CD4-positive, alpha-beta T cell (primary cell): ENCODE data around the gene CACNA2D4. TPM values are rescaled to one million over a fixed set of nuclear protein-coding genes. Genes with fewer than 3 reads are reported as not detected.

Experiments
- ATAC-seq: fragments of 200-7000 bp; cut with Tn5 transposase; one replicate; pipeline ENCODE4 v1.10.0; 2022; ENCODE audit warnings: mild to moderate bottlenecking; ENCODE audit not compliant: poor library complexity
- CTCF ChIA-PET: fragments of 350-600 bp; sonication (Branson Sonifier 250); formaldehyde crosslinking; loops from one replicate; lab custom pipeline; 2021; ENCODE audit warnings: antibody characterized with exemption, inconsistent platforms; lab: Charles Lee
- POLR2A ChIA-PET: fragments of 350-600 bp; sonication (Branson Sonifier 250); formaldehyde crosslinking; loops from one replicate; lab custom pipeline; 2021; ENCODE audit warnings: antibody characterized with exemption, inconsistent platforms; lab: Charles Lee
- DNase-seq, 14 experiments: peaks; one replicate each; pipeline ENCODE4 v3.0.0-alpha.2; 2013 to 2020; ENCODE audit warnings: mixed read lengths in 2 of 14
- H3K27ac ChIP-seq, 2 donors: one replicate each; pipeline versions ENCODE4 v1.5.1 to v1.7.0; 2013; ENCODE audit warnings: low read length in 2 of 2, low read depth in 1 of 2, mild to moderate bottlenecking in 1 of 2
- H3K27me3 ChIP-seq, 2 experiments: 1 replicate in 1 of 2; 2 replicates in 1 of 2; pipeline versions ENCODE4 v1.6.1 to v1.7.0; 2013; ENCODE audit warnings: low read length in 2 of 2, control low read depth in 1 of 2, mild to moderate bottlenecking in 1 of 2, moderate library complexity in 1 of 2; ENCODE audit not compliant: insufficient read depth in 2 of 2, control insufficient read depth in 1 of 2
- H3K36me3 ChIP-seq: one replicate; pipeline ENCODE4 v1.6.1; 2013; ENCODE audit warnings: low read length, control low read depth; ENCODE audit not compliant: insufficient read depth
- H3K4me1 ChIP-seq: one replicate; pipeline ENCODE4 v1.6.1; 2013; ENCODE audit warnings: low read length, control low read depth; ENCODE audit not compliant: insufficient read depth
- H3K4me3 ChIP-seq: one replicate; pipeline ENCODE4 v1.5.1; 2013; ENCODE audit warnings: mild to moderate bottlenecking, low read length, moderate library complexity
- H3K9me3 ChIP-seq, 2 experiments: 1 replicate in 1 of 2; 2 replicates in 1 of 2; pipeline versions ENCODE4 v1.6.1 to v1.7.0; 2013; ENCODE audit warnings: low read length in 2 of 2, mild to moderate bottlenecking in 2 of 2, control low read depth in 1 of 2, moderate library complexity in 1 of 2; ENCODE audit not compliant: control insufficient read depth in 1 of 2, insufficient read depth in 1 of 2
- H3K27ac Mint-ChIP-seq: one replicate; pipeline ENCODE4 v1.8.0; 2020; ENCODE audit warnings: mixed read lengths
- H3K27me3 Mint-ChIP-seq: one replicate; pipeline ENCODE4 v1.8.0; 2021; ENCODE audit warnings: mixed read lengths
- H3K36me3 Mint-ChIP-seq: one replicate; pipeline ENCODE4 v1.8.0; 2021; ENCODE audit warnings: low read depth, mixed read lengths
- H3K4me1 Mint-ChIP-seq: one replicate; pipeline ENCODE4 v1.8.0; 2021; ENCODE audit warnings: low read depth, mixed read lengths
- H3K4me3 Mint-ChIP-seq: one replicate; pipeline ENCODE4 v1.8.0; 2020; ENCODE audit warnings: mild to moderate bottlenecking, mixed read lengths
- H3K9me3 Mint-ChIP-seq: one replicate; pipeline ENCODE4 v1.8.0; 2020; ENCODE audit warnings: mixed read lengths
- intact Hi-C, 2 experiments: fragments of 100-400 bp; cut with DNase I in 1 of 2; cut with micrococcal nuclease in 1 of 2; formaldehyde crosslinking; loops; one replicate each; pipeline versions ENCODE4 v1.15.1 to v1.9.0; 2023 to 2025; cut with DNase I, micrococcal nuclease
- total RNA-seq, 174 experiments: library from RNA in 2 of 174; stranded (reverse) in 2 of 174; gene quantifications; one replicate each; pipeline ENCODE4 v1.2.3 and lab custom pipeline; 2021 to 2026
- TF ChIP-seq, protein P1 (sequence below): fragments of 200-600 bp; IDR thresholded peaks from one replicate; pipeline ENCODE4 v1.8.0; 2022; ENCODE audit warnings: antibody characterized with exemption, mild to moderate bottlenecking

CACNA2D4 gene
- total RNA-seq, 2 experiments from 2014 or later: 10.5 to 11.3 TPM

DNA sequence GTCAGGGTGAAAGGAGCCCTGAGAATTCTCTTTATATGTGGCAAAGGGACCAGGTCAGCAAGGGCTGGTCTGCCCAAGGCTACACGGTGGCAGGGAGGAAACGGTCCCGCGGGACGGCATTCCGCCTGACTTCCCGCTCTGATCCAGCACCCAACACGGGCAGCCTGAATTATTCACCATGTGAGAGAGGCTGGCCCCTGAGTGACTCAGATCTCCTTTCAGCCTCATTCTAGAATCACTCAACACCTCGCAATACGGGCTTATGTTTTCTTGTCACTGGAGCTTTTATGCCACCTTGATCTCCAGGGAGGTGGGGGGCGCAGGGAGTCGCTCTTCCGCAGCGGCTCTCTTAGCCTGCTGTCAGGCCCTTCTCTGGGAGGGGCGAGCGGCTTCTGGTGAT lies 89.6 kb downstream of the CACNA2D4 start:
- H3K9me3 Mint-ChIP-seq: no peaks in the 10 kb centered on the region
- CTCF ChIA-PET: interaction anchor here (0.6 kb wide), 1 partner anchor 164 kb away, joined by 3 read pairs; no protein-coding TSS in a partner anchor
- peaks cover 13 to 14% of the 10 kb centered on the region in 2 experiments for H3K27me3 ChIP-seq

DNA sequence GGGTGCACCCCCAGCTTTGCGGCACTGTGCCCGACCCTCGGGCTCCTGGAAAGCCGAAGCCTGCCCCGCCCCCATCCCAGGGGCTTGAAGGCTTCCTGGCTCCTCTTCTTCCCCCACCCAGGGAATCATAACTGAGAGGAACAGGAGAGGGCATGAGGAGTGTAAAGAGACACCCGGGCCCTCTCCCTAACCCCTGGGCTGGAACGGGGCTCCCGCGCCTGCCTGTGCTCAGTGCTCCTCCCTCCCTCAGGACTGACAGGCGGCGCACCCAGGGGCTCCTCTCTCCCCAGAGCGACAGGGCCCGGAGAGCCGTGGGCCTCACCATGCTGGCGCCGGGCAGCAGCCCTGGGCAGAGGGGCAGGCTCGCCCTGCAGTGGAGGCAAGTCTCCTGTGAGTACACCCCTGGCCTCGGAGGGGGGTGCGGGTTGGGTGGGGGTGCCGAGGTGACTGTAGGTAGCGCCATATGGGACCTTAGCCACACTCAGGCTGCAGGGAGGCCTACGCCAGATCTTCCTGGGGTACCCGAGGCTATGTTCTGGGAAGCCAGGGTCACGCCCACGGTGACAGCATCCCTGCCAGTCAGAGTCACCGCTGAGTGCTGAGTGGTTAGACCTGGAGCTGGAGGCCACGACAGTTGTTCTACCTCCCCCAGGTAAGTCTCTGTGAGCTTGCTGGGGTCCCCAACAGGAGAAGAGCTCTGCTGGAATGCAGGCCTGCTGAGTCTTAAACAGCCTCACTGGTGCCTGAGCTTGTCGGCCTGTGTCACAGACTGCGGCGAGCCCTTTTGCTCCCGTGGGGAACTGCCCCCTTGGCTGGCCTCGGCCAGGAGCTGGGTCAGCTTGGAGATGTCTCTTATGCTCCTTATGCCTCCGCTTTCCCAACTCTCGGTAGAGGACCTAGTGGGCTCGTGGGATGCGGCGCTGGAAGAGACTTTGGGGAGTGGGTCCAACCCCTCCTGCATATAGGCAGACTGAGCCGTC lies 90.3 kb downstream of the CACNA2D4 start:
- Mint-ChIP-seq H3K9me3 (no peaks in the 10 kb centered on the region), H3K4me1 (no peaks in the 10 kb centered on the region), H3K27me3 (peaks cover 33% of the 10 kb centered on the region), H3K4me3 (no peak overlapping the region), H3K36me3 (no peaks in the 10 kb centered on the region), H3K27ac (no peak overlapping the region)
- Histone ChIP-seq H3K27me3 (peaks cover 14% of the 10 kb centered on the region in 2 experiments), H3K27ac (no peak overlapping the region), H3K36me3 (no peaks in the 10 kb centered on the region), H3K4me1 (no peaks in the 10 kb centered on the region), H3K9me3 (peaks cover 0 to 14% of the 10 kb centered on the region in 2 experiments), H3K4me3 (no peak overlapping the region)
- DNase-seq (no peak), ATAC-seq (no peak)
- TF ChIP-seq, protein P1, sequence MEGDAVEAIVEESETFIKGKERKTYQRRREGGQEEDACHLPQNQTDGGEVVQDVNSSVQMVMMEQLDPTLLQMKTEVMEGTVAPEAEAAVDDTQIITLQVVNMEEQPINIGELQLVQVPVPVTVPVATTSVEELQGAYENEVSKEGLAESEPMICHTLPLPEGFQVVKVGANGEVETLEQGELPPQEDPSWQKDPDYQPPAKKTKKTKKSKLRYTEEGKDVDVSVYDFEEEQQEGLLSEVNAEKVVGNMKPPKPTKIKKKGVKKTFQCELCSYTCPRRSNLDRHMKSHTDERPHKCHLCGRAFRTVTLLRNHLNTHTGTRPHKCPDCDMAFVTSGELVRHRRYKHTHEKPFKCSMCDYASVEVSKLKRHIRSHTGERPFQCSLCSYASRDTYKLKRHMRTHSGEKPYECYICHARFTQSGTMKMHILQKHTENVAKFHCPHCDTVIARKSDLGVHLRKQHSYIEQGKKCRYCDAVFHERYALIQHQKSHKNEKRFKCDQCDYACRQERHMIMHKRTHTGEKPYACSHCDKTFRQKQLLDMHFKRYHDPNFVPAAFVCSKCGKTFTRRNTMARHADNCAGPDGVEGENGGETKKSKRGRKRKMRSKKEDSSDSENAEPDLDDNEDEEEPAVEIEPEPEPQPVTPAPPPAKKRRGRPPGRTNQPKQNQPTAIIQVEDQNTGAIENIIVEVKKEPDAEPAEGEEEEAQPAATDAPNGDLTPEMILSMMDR: no peak
- intact Hi-C loops: no loop called here
- ChIA-PET CTCF (no interaction called here), POLR2A (no interaction called here)

More for the DNA sequence above, 89.6 kb downstream of the CACNA2D4 start:
- Histone ChIP-seq H3K36me3 (no peaks in the 10 kb centered on the region), H3K4me3 (no peak overlapping the region), H3K9me3 (peaks cover 0 to 14% of the 10 kb centered on the region in 2 experiments), H3K4me1 (no peaks in the 10 kb centered on the region), H3K27ac (no peak overlapping the region)
- intact Hi-C loops: no loop called here
- no peak overlapping the region for H3K4me3 Mint-ChIP-seq
- H3K27ac Mint-ChIP-seq: no peak overlapping the region
- no peak for ATAC-seq
- no peaks in the 10 kb centered on the region for H3K4me1 Mint-ChIP-seq
- H3K27me3 Mint-ChIP-seq: peaks cover 38% of the 10 kb centered on the region
- TF ChIP-seq, protein P1: no peak
- POLR2A ChIA-PET: no interaction called here
- DNase-seq: no peak
- H3K36me3 Mint-ChIP-seq: no peaks in the 10 kb centered on the region

DNA sequence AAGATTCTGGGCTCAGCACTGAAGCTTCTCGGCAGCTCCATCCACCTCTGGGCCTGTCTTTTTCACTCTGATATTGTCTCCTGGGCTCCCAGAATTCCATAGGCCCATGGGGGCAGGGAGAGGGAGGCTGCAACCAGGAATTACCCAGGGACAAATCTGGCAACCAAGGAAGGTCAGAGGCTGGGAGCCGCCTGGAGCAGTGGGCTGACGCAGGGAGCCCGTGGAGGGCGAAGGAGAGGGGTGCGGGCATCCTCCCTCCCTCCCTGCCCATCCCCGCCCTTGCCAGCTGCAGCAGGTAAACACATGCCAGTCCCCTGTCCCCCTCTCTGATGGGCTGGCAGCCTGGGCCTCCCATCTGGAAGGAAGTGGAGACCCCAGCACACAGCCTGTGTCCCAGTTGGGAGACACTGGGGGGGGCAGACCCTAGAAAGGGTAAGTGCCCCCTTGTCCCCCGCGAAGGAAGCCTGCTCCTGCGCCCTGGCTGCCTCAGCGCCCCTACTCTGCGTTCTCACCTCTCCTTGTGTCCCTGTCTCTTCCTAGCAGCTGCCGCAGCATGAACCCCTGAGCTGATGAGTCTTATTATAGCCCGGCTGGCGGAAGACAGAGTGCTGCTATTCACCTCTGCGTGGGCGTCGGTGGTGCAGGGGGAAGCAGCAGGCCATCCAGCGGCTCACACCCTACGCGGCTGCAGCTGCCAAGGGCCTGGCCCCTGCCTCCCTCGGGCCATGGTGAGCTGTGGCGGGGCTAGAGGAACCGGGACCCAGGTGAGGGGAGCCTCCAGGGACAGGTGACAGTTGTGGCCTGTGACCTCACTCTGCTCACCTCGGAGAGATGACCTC lies 91.4 kb downstream of the CACNA2D4 start:
- DNase-seq (no peak), ATAC-seq (no peak)
- Histone ChIP-seq H3K4me1 (no peaks in the 10 kb centered on the region), H3K4me3 (no peak overlapping the region), H3K9me3 (peaks cover 0 to 17% of the 10 kb centered on the region in 2 experiments), H3K27ac (no peak overlapping the region), H3K36me3 (no peaks in the 10 kb centered on the region), H3K27me3 (peaks cover 10 to 17% of the 10 kb centered on the region in 2 experiments)
- no peaks in the 10 kb centered on the region for H3K4me1 Mint-ChIP-seq
- H3K27me3 Mint-ChIP-seq: peaks cover 34% of the 10 kb centered on the region
- TF ChIP-seq, protein P1: no peak
- no peaks in the 10 kb centered on the region for H3K9me3 Mint-ChIP-seq
- H3K36me3 Mint-ChIP-seq: no peaks in the 10 kb centered on the region
- intact Hi-C loops: no loop called here
- CTCF ChIA-PET: no interaction called here
- no peak overlapping the region for H3K27ac Mint-ChIP-seq
- no peak overlapping the region for H3K4me3 Mint-ChIP-seq
- POLR2A ChIA-PET: no interaction called here
